Sigmoid colon (tissue), 7 donors: ENCODE results near the gene TRIP6. TPM values are rescaled to one million over a fixed set of nuclear protein-coding genes. Genes with fewer than 3 reads are reported as not detected.

Source experiments
- DNase-seq: peaks from one replicate; pipeline ENCODE4 v3.0.0-alpha.2; 2019
- H3K27ac ChIP-seq, 4 donors: fragments of 200-600 bp; sonication (generic); one replicate each; pipeline ENCODE4 v1.5.1; 2016 to 2019; ENCODE audit warnings: mild to moderate bottlenecking in 1 of 4
- H3K27me3 ChIP-seq, 3 donors: fragments of 200-600 bp; sonication (generic); one replicate each; pipeline ENCODE4 v1.5.1; 2019; ENCODE audit warnings: mild to moderate bottlenecking in 1 of 3
- H3K36me3 ChIP-seq, 4 donors: fragments of 200-600 bp; sonication (generic); one replicate each; pipeline ENCODE4 v1.5.1; 2016 to 2019
- H3K4me1 ChIP-seq, 4 donors: fragments of 200-600 bp; sonication (generic); one replicate each; pipeline ENCODE4 v1.5.1; 2017 to 2019
- H3K4me3 ChIP-seq, 4 donors: fragments of 200-600 bp; sonication (generic); one replicate each; pipeline ENCODE4 v1.5.1; 2017 to 2019; ENCODE audit warnings: mild to moderate bottlenecking in 2 of 4, moderate library complexity in 1 of 4
- H3K9me3 ChIP-seq, 4 donors: fragments of 200-600 bp in 3 of 4; sonication (generic) in 3 of 4; one replicate each; pipeline versions ENCODE4 v1.5.1 to v1.6.1; 2013 to 2019
- CTCF ChIP-seq, 4 experiments: fragments of 450-650 bp in 3 of 4; fragments of 200-600 bp in 1 of 4; IDR thresholded peaks; one replicate each; pipeline ENCODE4 v1.5.1; 2016 to 2019; ENCODE audit warnings: antibody characterized with exemption in 4 of 4, mild to moderate bottlenecking in 3 of 4, moderate library complexity in 2 of 4
- EP300 ChIP-seq, 4 donors: sonication (generic); formaldehyde crosslinking; IDR thresholded peaks; one replicate each; pipeline ENCODE4 v1.6.1; 2017; ENCODE audit warnings: antibody characterized with exemption in 4 of 4
- POLR2A ChIP-seq, 2 donors: fragments of 450-650 bp; IDR thresholded peaks; one replicate each; pipeline ENCODE4 v1.6.1; 2016; ENCODE audit warnings: antibody characterized with exemption in 2 of 2, mild to moderate bottlenecking in 2 of 2, moderate library complexity in 2 of 2
- POLR2AphosphoS5 ChIP-seq, 4 donors: sonication (generic); formaldehyde crosslinking; IDR thresholded peaks; one replicate each; pipeline ENCODE4 v1.6.1; 2017; ENCODE audit warnings: antibody characterized with exemption in 4 of 4
- WGBS, 2 donors: extraction: QIAGEN DNeasy Blood & Tissue Kit; methylation state at CpG; one replicate each; pipeline ENCODE4 v1.1.7; 2013; 5-methylcytosine and 5-hydroxymethylcytosine counted together
- intact Hi-C: fragments of 100-400 bp; cut with DNase I; formaldehyde crosslinking; loops from one replicate; pipeline ENCODE4 v1.15.1; 2023
- polyA plus RNA-seq, 3 donors: library from polyadenylated mRNA; stranded (reverse); fragments of 200-250 nt; gene quantifications; one replicate each; pipeline ENCODE4 v1.2.3, GENCODE V29; 2013
- total RNA-seq, 4 donors: library from RNA; depleted of rRNA; stranded (reverse); fragments of >200 nt; gene quantifications; one replicate each; pipeline ENCODE4 v1.1.0, GENCODE V29; 2016
- donor health status: healthy with polysubstance abuse.
- donor health status: Bipolar disorder and iron deficiency.
- donor health status: healthy.

The TRIP6 gene
- total and polyA plus RNA-seq, 7 donors = 12.0 to 79.7 (median 45.9) TPM

- no peak overlapping the region for H3K4me3 ChIP-seq
- no peaks in the 10 kb centered on the region for H3K27me3 ChIP-seq
- peaks cover 0 to 30% (median 25%) of the 10 kb centered on the region in 4 donors for H3K4me1 ChIP-seq
- no peaks in the 10 kb centered on the region for H3K9me3 ChIP-seq
- 79 to 80% methylated on average over 22 of the region's 22 CpGs for WGBS, 2 donors
- no peak for DNase-seq
- no peak overlapping the region for H3K27ac ChIP-seq
- H3K36me3 ChIP-seq = peaks cover 60 to 81% (median 71%) of the 10 kb centered on the region in 4 donors
- intact Hi-C loops = no loop called here
- TF ChIP-seq POLR2A (IDR thresholded peaks at IDR 0.05) (no peak), CTCF (IDR thresholded peaks at IDR 0.05) (no peak), POLR2AphosphoS5 (IDR thresholded peaks at IDR 0.05) (no peak), EP300 (IDR thresholded peaks at IDR 0.05) (no peak)
These were observed 18.4 kb downstream of the TRIP6 start for GRCh38 chr7:100885440-100886141.

- Histone ChIP-seq H3K27me3 (no peaks in the 10 kb centered on the region), H3K27ac (no peak overlapping the region), H3K4me1 (peaks cover 0 to 37% (median 32%) of the 10 kb centered on the region in 4 donors), H3K9me3 (no peaks in the 10 kb centered on the region), H3K36me3 (peaks cover 59 to 73% (median 68%) of the 10 kb centered on the region in 4 donors), H3K4me3 (no peak overlapping the region)
- no peak for DNase-seq
- WGBS, 2 donors = 92 to 93% methylated on average over 27 of the region's 27 CpGs
- TF ChIP-seq CTCF (IDR thresholded peaks at IDR 0.05) = no peak
- no peak for TF ChIP-seq EP300 (IDR thresholded peaks at IDR 0.05)
- TF ChIP-seq POLR2A (IDR thresholded peaks at IDR 0.05) = no peak
- no peak for TF ChIP-seq POLR2AphosphoS5 (IDR thresholded peaks at IDR 0.05)
- intact Hi-C loops = no loop called here
These were observed 19.2 kb downstream of the TRIP6 start for GRCh38 chr7:100886142-100886935.

- no peaks in the 10 kb centered on the region for H3K9me3 ChIP-seq
- H3K36me3 ChIP-seq = peaks cover 53 to 66% (median 61%) of the 10 kb centered on the region in 4 donors
- no peak for TF ChIP-seq CTCF (IDR thresholded peaks at IDR 0.05)
- TF ChIP-seq EP300 (IDR thresholded peaks at IDR 0.05) = no peak
- TF ChIP-seq POLR2AphosphoS5 (IDR thresholded peaks at IDR 0.05) = no peak
- TF ChIP-seq POLR2A (IDR thresholded peaks at IDR 0.05) = no peak
- intact Hi-C loops = no loop called here
- WGBS, 2 donors = 81 to 86% methylated on average over 25 of the region's 25 CpGs
- H3K4me3 ChIP-seq = no peak overlapping the region
- DNase-seq = no peak
- H3K27ac ChIP-seq = peak overlapping the region in 3 of 4 donors; percentile 90 to 94 (median 92)
- no peaks in the 10 kb centered on the region for H3K27me3 ChIP-seq
- H3K4me1 ChIP-seq = peaks cover 0 to 38% (median 32%) of the 10 kb centered on the region in 4 donors
These were observed 19.8 kb downstream of the TRIP6 start for GRCh38 chr7:100886936-100887515.

- Histone ChIP-seq H3K9me3 (no peaks in the 10 kb centered on the region), H3K4me3 (no peak overlapping the region), H3K27ac (peak overlapping the region; percentile 90 to 94 (median 93)), H3K36me3 (peaks cover 47 to 59% (median 54%) of the 10 kb centered on the region in 4 donors), H3K4me1 (peaks cover 0 to 38% (median 32%) of the 10 kb centered on the region in 4 donors), H3K27me3 (no peaks in the 10 kb centered on the region)
- WGBS, 2 donors = 35 to 40% methylated on average over 21 of the region's 21 CpGs
- no peak for DNase-seq
- intact Hi-C loops = no loop called here
- TF ChIP-seq POLR2A (IDR thresholded peaks at IDR 0.05) (no peak), EP300 (IDR thresholded peaks at IDR 0.05) (no peak), CTCF (IDR thresholded peaks at IDR 0.05) (no peak), POLR2AphosphoS5 (IDR thresholded peaks at IDR 0.05) (no peak)
These were observed 20.5 kb downstream of the TRIP6 start for GRCh38 chr7:100887516-100888290.
